ENCODE measurements around the gene FAM32A. TPM values are rescaled to one million over a fixed set of nuclear protein-coding genes. Genes with fewer than 3 reads are reported as not detected.

Gene FAM32A
- total and polyA plus RNA-seq, 2 donors (not counting 1 experiment from before 2014, with no cell fraction given), result 106 to 141 TPM

- Histone ChIP-seq H3K4me3 (replicated peaks in 1 of 4; ENCODE audit: control extremely low read depth in 1 of 4, insufficient read depth in 1 of 4, low read depth in 3 of 4, low read length in 4 of 4) (no peak overlapping the region), H3K9me3 (ENCODE audit: control insufficient read depth, insufficient read depth, low read depth, low read length) (no peaks in the 10 kb centered on the region), H3K79me2 (ENCODE audit: control insufficient read depth, insufficient read depth, low read length) (peaks cover 40% of the 10 kb centered on the region), H3K27me3 (ENCODE audit: control insufficient read depth, insufficient read depth, low read length) (no peaks in the 10 kb centered on the region), H3K36me3 (ENCODE audit: control insufficient read depth, insufficient read depth, low read length) (peaks cover 14% of the 10 kb centered on the region), H4K20me1 (ENCODE audit: control insufficient read depth, extremely low read depth, insufficient read depth, low read length) (no peaks in the 10 kb centered on the region), H2AFZ (ENCODE audit: low read length) (no peak overlapping the region), H3K27ac (ENCODE audit: insufficient read depth, low read length) (no peak overlapping the region), H3K4me2 (ENCODE audit: extremely low read depth, insufficient read depth, low read length) (no peak overlapping the region), H3K4me1 (ENCODE audit: control insufficient read depth, extremely low read depth, insufficient read depth, low read length) (no peaks in the 10 kb centered on the region), H3K9ac (ENCODE audit: insufficient read depth, low read length) (no peak overlapping the region)
- TF ChIP-seq EZH2 (IDR thresholded peaks at IDR 0.05; ENCODE audit: low read length, missing control alignments) (no peak), CTCF (conservative IDR thresholded peaks at IDR 0.05 in 1 of 2, IDR thresholded peaks at IDR 0.05 in 1 of 2; ENCODE audit: low read depth in 1 of 2, low read length in 2 of 2) (no peak)
- DNase-seq (ENCODE audit: low read depth in 2 of 2), result no peak
These were observed 32.7 kb downstream of the FAM32A start for GRCh38 chr19:16217716-16218451.

- H3K4me2 ChIP-seq (ENCODE audit: extremely low read depth, insufficient read depth, low read length), result no peak overlapping the region
- no peak overlapping the region for H3K9ac ChIP-seq (ENCODE audit: insufficient read depth, low read length)
- TF ChIP-seq EZH2 (IDR thresholded peaks at IDR 0.05; ENCODE audit: low read length, missing control alignments) (no peak), CTCF (conservative IDR thresholded peaks at IDR 0.05 in 1 of 2, IDR thresholded peaks at IDR 0.05 in 1 of 2; ENCODE audit: low read depth in 1 of 2, low read length in 2 of 2) (no peak)
- H3K27me3 ChIP-seq (ENCODE audit: control insufficient read depth, insufficient read depth, low read length), result no peaks in the 10 kb centered on the region
- no peak for DNase-seq (ENCODE audit: low read depth in 2 of 2)
- no peaks in the 10 kb centered on the region for H3K4me1 ChIP-seq (ENCODE audit: control insufficient read depth, extremely low read depth, insufficient read depth, low read length)
- H3K36me3 ChIP-seq (ENCODE audit: control insufficient read depth, insufficient read depth, low read length), result peaks cover 17% of the 10 kb centered on the region
- peaks cover 40% of the 10 kb centered on the region for H3K79me2 ChIP-seq (ENCODE audit: control insufficient read depth, insufficient read depth, low read length)
- no peak overlapping the region for H2AFZ ChIP-seq (ENCODE audit: low read length)
- no peaks in the 10 kb centered on the region for H3K9me3 ChIP-seq (ENCODE audit: control insufficient read depth, insufficient read depth, low read depth, low read length)
- H3K27ac ChIP-seq (ENCODE audit: insufficient read depth, low read length), result no peak overlapping the region
- H4K20me1 ChIP-seq (ENCODE audit: control insufficient read depth, extremely low read depth, insufficient read depth, low read length), result no peaks in the 10 kb centered on the region
- H3K4me3 ChIP-seq (replicated peaks in 1 of 4; ENCODE audit: control extremely low read depth in 1 of 4, insufficient read depth in 1 of 4, low read depth in 3 of 4, low read length in 4 of 4), result no peak overlapping the region
These were observed 33.6 kb downstream of the FAM32A start for GRCh38 chr19:16218851-16219250.

- Histone ChIP-seq H3K36me3 (ENCODE audit: control insufficient read depth, insufficient read depth, low read length) (peaks cover 30% of the 10 kb centered on the region), H3K4me1 (ENCODE audit: control insufficient read depth, extremely low read depth, insufficient read depth, low read length) (no peaks in the 10 kb centered on the region), H3K9ac (ENCODE audit: insufficient read depth, low read length) (no peak overlapping the region), H3K9me3 (ENCODE audit: control insufficient read depth, insufficient read depth, low read depth, low read length) (no peaks in the 10 kb centered on the region), H3K4me3 (replicated peaks in 1 of 4; ENCODE audit: control extremely low read depth in 1 of 4, insufficient read depth in 1 of 4, low read depth in 3 of 4, low read length in 4 of 4) (no peak overlapping the region), H3K79me2 (ENCODE audit: control insufficient read depth, insufficient read depth, low read length) (peaks cover 29% of the 10 kb centered on the region), H3K4me2 (ENCODE audit: extremely low read depth, insufficient read depth, low read length) (no peak overlapping the region), H4K20me1 (ENCODE audit: control insufficient read depth, extremely low read depth, insufficient read depth, low read length) (no peaks in the 10 kb centered on the region), H3K27ac (ENCODE audit: insufficient read depth, low read length) (no peak overlapping the region), H3K27me3 (ENCODE audit: control insufficient read depth, insufficient read depth, low read length) (no peaks in the 10 kb centered on the region), H2AFZ (ENCODE audit: low read length) (no peak overlapping the region)
- DNase-seq (ENCODE audit: low read depth in 2 of 2), result peak; percentile 13 to 70
- TF ChIP-seq CTCF (conservative IDR thresholded peaks at IDR 0.05 in 1 of 2, IDR thresholded peaks at IDR 0.05 in 1 of 2; ENCODE audit: low read depth in 1 of 2, low read length in 2 of 2), result no peak
- no peak for TF ChIP-seq EZH2 (IDR thresholded peaks at IDR 0.05; ENCODE audit: low read length, missing control alignments)
These were observed 37.6 kb downstream of the FAM32A start for GRCh38 chr19:16222806-16223205.
